Smooth muscle cell of the coronary artery (primary cell): ENCODE data around the gene SLC22A8. TPM values are rescaled to one million over a fixed set of nuclear protein-coding genes. Genes with fewer than 3 reads are reported as not detected.

ENCODE experiments used
- total RNA-seq: library from RNA; depleted of rRNA; stranded (reverse); fragments of >200 nt; gene quantifications from 2 replicates; pipeline ENCODE4 v1.2.3, GENCODE V29; 2014; ENCODE audit warnings: low replicate concordance

The SLC22A8 gene
- total RNA-seq: not detected in 2 replicates

GRCh38 chr11:63015521-63016215 lies at the start of gene SLC22A8:
Gene SLC22A8 (minus strand): TSS chr11:63015841. CDS start chr11:63014958, 883 bp downstream.

GRCh38 chr11:62984451-62984991 lies 31.1 kb downstream of the SLC22A8 start, which contains the start of gene SLC22A6:
Gene SLC22A6 (minus strand): TSS chr11:62984967. CDS start chr11:62984690, 277 bp downstream.

Other genes with a start within 250 kb of the SLC22A8 start
- 13.2 and 27.4 TPM in 2 replicates for gene TAF6L, start 244.4 kb downstream of the SLC22A8 start, total RNA-seq
- gene TMEM179B, start 228.4 kb downstream of the SLC22A8 start, total RNA-seq: 19.2 and 22.9 TPM in 2 replicates
- gene TMEM223, start 223.8 kb downstream of the SLC22A8 start, total RNA-seq: 4.6 and 14.6 TPM in 2 replicates
- 12.1 and 24.9 TPM in 2 replicates for gene NXF1, start 210.4 kb downstream of the SLC22A8 start, total RNA-seq
- gene STX5, start 183.8 kb downstream of the SLC22A8 start, total RNA-seq: 45.7 and 50.7 TPM in 2 replicates
- gene TEX54, start 183.0 kb downstream of the SLC22A8 start, total RNA-seq: not detected in 2 replicates
- gene WDR74, start 176.3 kb downstream of the SLC22A8 start, total RNA-seq: 57.8 and 63.7 TPM in 2 replicates
- gene SLC3A2, start 134.9 kb downstream of the SLC22A8 start, total RNA-seq: 226 and 293 TPM in 2 replicates
- not detected in 2 replicates for gene CHRM1, start 94.5 kb downstream of the SLC22A8 start, total RNA-seq
- not detected in 2 replicates for gene SLC22A6, start 30.9 kb downstream of the SLC22A8 start, total RNA-seq
- not detected in 2 replicates for gene SLC22A24, start 128.4 kb upstream of the SLC22A8 start, total RNA-seq
- gene SLC22A25, start 227.8 kb upstream of the SLC22A8 start, total RNA-seq: not detected in 2 replicates